Esophagus muscularis mucosa (tissue), 3 donors: ENCODE data around the gene WIPF3.

Experiments
- CTCF ChIP-seq, 3 experiments: fragments of 200-600 bp in 2 of 3; fragments of 450-650 bp in 1 of 3; sonication (generic) in 2 of 3; IDR thresholded peaks; one replicate each; pipeline ENCODE4 v1.5.1; 2017 to 2019; ENCODE audit warnings: antibody characterized with exemption in 3 of 3, mild to moderate bottlenecking in 2 of 3, moderate library complexity in 1 of 3
- POLR2A ChIP-seq: fragments of 450-650 bp; IDR thresholded peaks from one replicate; pipeline ENCODE4 v1.6.1; 2017; ENCODE audit warnings: antibody characterized with exemption, moderate library complexity, mild to moderate bottlenecking, low read depth
- POLR2AphosphoS5 ChIP-seq, 2 donors: sonication (generic); formaldehyde crosslinking; IDR thresholded peaks; one replicate each; pipeline ENCODE4 v1.6.1; 2017; ENCODE audit warnings: antibody characterized with exemption in 2 of 2

- TF ChIP-seq CTCF (IDR thresholded peaks at IDR 0.05) = no peak
- no peak for TF ChIP-seq POLR2A
- no peak for TF ChIP-seq POLR2AphosphoS5 (IDR thresholded peaks at IDR 0.05)
Observed at GRCh38 chr7:29841926-29842701, 35.8 kb downstream of the WIPF3 start.
